IMR-90 (cell line): ENCODE results near the gene SLC18A2. TPM values are rescaled to one million over a fixed set of nuclear protein-coding genes. Genes with fewer than 3 reads are reported as not detected.

Experiments
- ATAC-seq: fragments of 200-7000 bp; cut with Tn5 transposase; 2 replicates; pipeline ENCODE4 v1.9.1; 2020; ENCODE audit warnings: low read depth, mild to moderate bottlenecking, moderate library complexity
- BruUV-seq: library from RNA; stranded (reverse); fragments of 400-500 nt; replicated peaks from 2 replicates; lab custom pipeline; 2021; lab: Mats Ljungman, UMichigan
- CTCF ChIA-PET: fragments of 300-600 bp; formaldehyde crosslinking; extraction: SDS; loops from one replicate; lab custom pipeline; 2021; ENCODE audit warnings: antibody characterized with exemption; lab: Yijun Ruan, JAX
- POLR2A ChIA-PET: fragments of 300-600 bp; sonication (Branson Sonifier 250); formaldehyde crosslinking; loops from one replicate; lab custom pipeline; 2022; ENCODE audit warnings: antibody characterized with exemption; ENCODE audit not compliant: unreplicated experiment; lab: Charles Lee
- DNase-seq: peaks from one replicate; pipeline ENCODE4 v3.0.0; 2013
- H2AFZ ChIP-seq: replicated peaks from 2 replicates; pipeline ENCODE3; 2013; ENCODE audit warnings: low read length, mild to moderate bottlenecking; ENCODE audit not compliant: poor library complexity
- H2AK5ac ChIP-seq: 2 replicates; pipeline ENCODE4 v1.6.1; 2013; ENCODE audit warnings: low read depth, low read length, inconsistent platforms
- H2AK9ac ChIP-seq: replicated peaks from 2 replicates; pipeline ENCODE3; 2013; ENCODE audit warnings: mild to moderate bottlenecking, low read depth, low read length, moderate library complexity; ENCODE audit not compliant: poor library complexity
- H2BK120ac ChIP-seq: 2 replicates; pipeline ENCODE4 v1.6.1; 2013; ENCODE audit warnings: low read depth, low read length, inconsistent platforms
- H2BK15ac ChIP-seq: 3 replicates; pipeline ENCODE4 v1.6.1; 2013; ENCODE audit warnings: low read depth, low read length, inconsistent platforms
- H2BK20ac ChIP-seq: 2 replicates; pipeline ENCODE4 v1.6.1; 2013; ENCODE audit warnings: low read depth, mild to moderate bottlenecking, inconsistent platforms, low read length, moderate library complexity
- H2BK5ac ChIP-seq: 2 replicates; pipeline ENCODE4 v1.6.1; 2013; ENCODE audit warnings: mild to moderate bottlenecking, low read depth, low read length, inconsistent platforms; ENCODE audit not compliant: poor library complexity, severe bottlenecking
- H3K14ac ChIP-seq: replicated peaks from 2 replicates; pipeline ENCODE4 v1.6.1; 2013; ENCODE audit warnings: low read depth, low read length, inconsistent platforms
- H3K18ac ChIP-seq: 2 replicates; pipeline ENCODE4 v1.6.1; 2013; ENCODE audit warnings: low read depth, low read length, control low read depth
- H3K23ac ChIP-seq: 2 replicates; pipeline ENCODE4 v1.6.1; 2013; ENCODE audit warnings: low read depth, low read length, inconsistent platforms
- H3K27ac ChIP-seq: 2 replicates; pipeline ENCODE4 v1.5.1; 2013; ENCODE audit warnings: mild to moderate bottlenecking, control low read depth, low read length; ENCODE audit not compliant: insufficient read depth
- H3K27me3 ChIP-seq: 2 replicates; pipeline ENCODE4 v1.6.1; 2013; ENCODE audit warnings: low read length; ENCODE audit not compliant: control insufficient read depth, insufficient read depth
- H3K36me3 ChIP-seq: 2 replicates; pipeline ENCODE4 v1.6.1; 2013; ENCODE audit warnings: low read length, mixed read lengths; ENCODE audit not compliant: control insufficient read depth, insufficient read depth
- H3K4ac ChIP-seq: 2 replicates; pipeline ENCODE4 v1.6.1; 2013; ENCODE audit warnings: low read depth, low read length, inconsistent platforms
- H3K4me1 ChIP-seq: 2 replicates; pipeline ENCODE4 v1.6.1; 2013; ENCODE audit warnings: low read length, mixed read lengths; ENCODE audit not compliant: control insufficient read depth, insufficient read depth
- H3K4me2 ChIP-seq: 2 replicates; pipeline ENCODE4 v1.6.1; 2013; ENCODE audit warnings: low read depth, mild to moderate bottlenecking, control low read depth, low read length, moderate library complexity
- H3K4me3 ChIP-seq: 2 replicates; pipeline ENCODE4 v1.5.1; 2013; ENCODE audit warnings: low read depth, mild to moderate bottlenecking, control low read depth, low read length, moderate library complexity; ENCODE audit not compliant: insufficient read depth
- H3K56ac ChIP-seq: 2 replicates; pipeline ENCODE4 v1.6.1; 2013; ENCODE audit warnings: low read length, inconsistent platforms; ENCODE audit not compliant: insufficient read depth; ENCODE audit errors: extremely low read depth
- H3K79me1 ChIP-seq, 2 experiments: 2 replicates each; pipeline ENCODE4 v1.6.1; 2013; ENCODE audit warnings: low read length in 2 of 2, inconsistent platforms in 1 of 2, low read depth in 1 of 2
- H3K9ac ChIP-seq: 2 replicates; pipeline ENCODE4 v1.6.1; 2013; ENCODE audit warnings: low read depth, low read length, control low read depth
- H3K9me1 ChIP-seq: 2 replicates; pipeline ENCODE4 v1.6.1; 2013; ENCODE audit warnings: low read length, inconsistent platforms; ENCODE audit not compliant: insufficient read depth
- H3K9me3 ChIP-seq: 2 replicates; pipeline ENCODE4 v1.6.1; 2013; ENCODE audit warnings: low read length; ENCODE audit not compliant: control insufficient read depth, insufficient read depth
- H4K20me1 ChIP-seq: 2 replicates; pipeline ENCODE4 v1.6.1; 2013; ENCODE audit warnings: low read length, inconsistent platforms; ENCODE audit not compliant: insufficient read depth
- H4K5ac ChIP-seq: 2 replicates; pipeline ENCODE4 v1.6.1; 2013; ENCODE audit warnings: mild to moderate bottlenecking, low read depth, low read length, control low read depth
- H4K8ac ChIP-seq, 2 experiments: 2 replicates each; pipeline ENCODE4 v1.6.1; 2013; ENCODE audit warnings: low read depth in 2 of 2, low read length in 2 of 2, control low read depth in 1 of 2, inconsistent platforms in 1 of 2
- H4K91ac ChIP-seq: 2 replicates; pipeline ENCODE4 v1.6.1; 2013; ENCODE audit warnings: low read depth, low read length, inconsistent platforms; ENCODE audit not compliant: insufficient read depth
- CTCF ChIP-seq: conservative IDR thresholded peaks from 2 replicates; pipeline ENCODE4 v1.5.1; 2012; ENCODE audit warnings: mild to moderate bottlenecking, low read depth, low read length, improper control_type of control experiment
- ELK1 ChIP-seq: fragments of 150-350 bp; IDR thresholded peaks from 2 replicates; pipeline ENCODE4 v1.6.1; 2016; ENCODE audit warnings: low read depth, mild to moderate bottlenecking, low read length, moderate library complexity, borderline replicate concordance
- FOS ChIP-seq: fragments of 150-350 bp; IDR thresholded peaks from 2 replicates; pipeline ENCODE4 v1.6.1; 2016; ENCODE audit warnings: low read depth, low read length
- MAFK ChIP-seq: IDR thresholded peaks from 2 replicates; pipeline ENCODE4 v1.6.1; 2012; ENCODE audit warnings: low read depth, low read length, improper control_type of control experiment
- MXI1 ChIP-seq: IDR thresholded peaks from 2 replicates; pipeline ENCODE4 v1.6.1; 2012; ENCODE audit warnings: low read depth, mild to moderate bottlenecking, low read length, moderate library complexity, borderline replicate concordance
- RCOR1 ChIP-seq: IDR thresholded peaks from 2 replicates; pipeline ENCODE4 v1.6.1; 2012; ENCODE audit warnings: mild to moderate bottlenecking, low read length, improper control_type of control experiment; ENCODE audit not compliant: insufficient replicate concordance
- USF2 ChIP-seq: fragments of 150-350 bp; IDR thresholded peaks from 2 replicates; pipeline ENCODE4 v1.6.1; 2017; ENCODE audit warnings: mild to moderate bottlenecking, antibody characterized with exemption, low read length, low read depth
- WGBS, 2 experiments: methylation state at CpG; one replicate each; pipeline versions ENCODE4 v1.1.5 to v1.1.7; 2013; ENCODE audit warnings: missing lambda C conversion rate in 2 of 2; ENCODE audit not compliant: insufficient read length in 1 of 2; ENCODE audit errors: extremely low coverage in 2 of 2; 5-methylcytosine and 5-hydroxymethylcytosine counted together
- dilution Hi-C: fragments of 300-500 bp; cut with HindIII; formaldehyde crosslinking; loops from one replicate; pipeline ENCODE4 v1.14.3; 2018; ENCODE audit warnings: low sequenced_read_pairs; ENCODE audit not compliant: unreplicated experiment
- in situ Hi-C: fragments of 300-500 bp; cut with MboI; formaldehyde crosslinking; loops from 3 replicates; pipeline ENCODE4 v1.14.3; 2019; ENCODE audit warnings: low sequenced_read_pairs, inconsistent platforms, mixed read lengths
- intact Hi-C: fragments of 100-400 bp; cut with micrococcal nuclease; formaldehyde crosslinking; loops from 2 replicates; pipeline ENCODE4 v1.10.0; 2022
- polyA plus RNA-seq, 3 experiments: library from polyadenylated mRNA; depleted of rRNA; stranded (reverse); fragments of >200 nt; gene quantifications; 2 replicates each; pipeline ENCODE4 v1.2.3, GENCODE V29; 2012; ENCODE audit warnings: low replicate concordance in 1 of 3
- total RNA-seq: library from RNA; depleted of rRNA; stranded (reverse); fragments of >200 nt; gene quantifications from 2 replicates; pipeline ENCODE4 v1.2.3, GENCODE V29; 2012

The SLC18A2 gene
- total and polyA plus RNA-seq, 2 of the 4 experiments (the other 2 are of a cell fraction), result not detected

DNA sequence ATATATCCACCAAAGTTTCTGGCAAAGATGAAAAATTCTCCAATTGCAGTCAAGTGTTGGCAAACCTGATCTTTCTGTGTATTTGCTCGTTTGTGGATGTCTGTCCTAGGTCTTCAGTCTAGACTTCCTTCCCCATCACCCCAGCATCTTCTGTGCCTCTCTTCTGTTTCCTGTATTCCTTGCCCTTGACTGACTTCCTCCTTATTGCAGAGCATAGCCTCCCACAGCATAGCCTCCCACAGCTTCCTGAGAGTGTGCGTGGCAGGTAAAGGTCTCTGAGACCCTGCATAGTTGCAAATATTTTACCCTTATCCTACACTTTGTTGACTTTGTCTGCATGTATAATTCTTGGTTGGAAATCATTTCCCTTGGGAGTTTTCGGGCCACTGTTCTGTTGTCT lies 18.4 kb downstream of the SLC18A2 start:
- H3K4me3 ChIP-seq, result no peak overlapping the region
- no TSS peak for BruUV-seq
- no peak overlapping the region for H3K4ac ChIP-seq
- no CpG with 5 or more reads among the region's 3 CpGs for WGBS, 2 experiments
- H3K9me3 ChIP-seq, result no peaks in the 10 kb centered on the region
- dilution Hi-C loops (no loop called here), intact Hi-C loops (no loop called here), in situ Hi-C loops (no loop called here)
- no peak for ATAC-seq
- no peak overlapping the region for H2AK9ac ChIP-seq
- H4K91ac ChIP-seq, result no peak overlapping the region
- H3K4me1 ChIP-seq, result no peaks in the 10 kb centered on the region
- H2AFZ ChIP-seq, result no peak overlapping the region
- ChIA-PET CTCF (no interaction called here), POLR2A (no interaction called here)
- H3K18ac ChIP-seq, result no peak overlapping the region
- H2BK5ac ChIP-seq, result no peak overlapping the region
- no peak overlapping the region for H3K23ac ChIP-seq
- no peak overlapping the region for H4K8ac ChIP-seq
- no peaks in the 10 kb centered on the region for H4K20me1 ChIP-seq
- no peak overlapping the region for H2BK15ac ChIP-seq
- no peak for DNase-seq
- H3K9me1 ChIP-seq, result no peaks in the 10 kb centered on the region
- H3K56ac ChIP-seq, result no peak overlapping the region
- TF ChIP-seq RCOR1 (no peak), ELK1 (no peak), MXI1 (no peak), FOS (no peak), USF2 (no peak), MAFK (no peak), CTCF (no peak)
- H3K27ac ChIP-seq, result no peak overlapping the region
- no peak overlapping the region for H4K5ac ChIP-seq
- peaks cover 6% of the 10 kb centered on the region for H3K27me3 ChIP-seq
- H2BK120ac ChIP-seq, result no peak overlapping the region
- H3K36me3 ChIP-seq, result no peaks in the 10 kb centered on the region
- no peak overlapping the region for H3K4me2 ChIP-seq
- H3K79me1 ChIP-seq, result no peaks in the 10 kb centered on the region
- H3K9ac ChIP-seq, result no peak overlapping the region
- no peak overlapping the region for H3K14ac ChIP-seq
- H2BK20ac ChIP-seq, result no peak overlapping the region
- no peak overlapping the region for H2AK5ac ChIP-seq
